Uterus (tissue), 2 donors: ENCODE measurements around the gene MAP3K6.
"Not testable (repeated sequence)": the region's sequence is repeated elsewhere in the genome, so short reads cannot be mapped to it uniquely, and the experiment has no call there.

ENCODE experiments used
- CTCF ChIP-seq, 4 experiments: fragments of 200-600 bp in 2 of 4; fragments of 450-650 bp in 2 of 4; sonication (generic) in 2 of 4; IDR thresholded peaks; one replicate each; pipeline ENCODE4 v1.5.1; 2016 to 2019; ENCODE audit warnings: antibody characterized with exemption in 4 of 4, mild to moderate bottlenecking in 2 of 4, moderate library complexity in 1 of 4
- POLR2A ChIP-seq, 2 donors: fragments of 450-650 bp; IDR thresholded peaks; one replicate each; pipeline ENCODE4 v1.6.1; 2016; ENCODE audit warnings: antibody characterized with exemption in 2 of 2, mild to moderate bottlenecking in 1 of 2, moderate library complexity in 1 of 2

- TF ChIP-seq CTCF (IDR thresholded peaks at IDR 0.05): peak in 1 of 4 experiments; percentile 28
- TF ChIP-seq POLR2A (IDR thresholded peaks at IDR 0.05): not testable (repeated sequence)
Observed at GRCh38 chr1:27405598-27406361, 39.0 kb upstream of the MAP3K6 start.
